ENCODE results near the gene MCC. TPM values are rescaled to one million over a fixed set of nuclear protein-coding genes. Genes with fewer than 3 reads are reported as not detected.
"Not testable (repeated sequence)": the region's sequence is repeated elsewhere in the genome, so short reads cannot be mapped to it uniquely, and the experiment has no call there.

Gene MCC
- total RNA-seq, 4 donors from 2014 or later: 1.2 to 133 (median 8.5) TPM

GRCh38 chr5:113427871-113428574 is 60.2 kb downstream of the MCC start:
- H3K4me1 ChIP-seq: no peaks in the 10 kb centered on the region
- DNase-seq: no peak
- H3K4me3 ChIP-seq: no peak overlapping the region
- TF ChIP-seq POLR2A (IDR thresholded peaks at IDR 0.05): no peak
- TF ChIP-seq, protein P1, sequence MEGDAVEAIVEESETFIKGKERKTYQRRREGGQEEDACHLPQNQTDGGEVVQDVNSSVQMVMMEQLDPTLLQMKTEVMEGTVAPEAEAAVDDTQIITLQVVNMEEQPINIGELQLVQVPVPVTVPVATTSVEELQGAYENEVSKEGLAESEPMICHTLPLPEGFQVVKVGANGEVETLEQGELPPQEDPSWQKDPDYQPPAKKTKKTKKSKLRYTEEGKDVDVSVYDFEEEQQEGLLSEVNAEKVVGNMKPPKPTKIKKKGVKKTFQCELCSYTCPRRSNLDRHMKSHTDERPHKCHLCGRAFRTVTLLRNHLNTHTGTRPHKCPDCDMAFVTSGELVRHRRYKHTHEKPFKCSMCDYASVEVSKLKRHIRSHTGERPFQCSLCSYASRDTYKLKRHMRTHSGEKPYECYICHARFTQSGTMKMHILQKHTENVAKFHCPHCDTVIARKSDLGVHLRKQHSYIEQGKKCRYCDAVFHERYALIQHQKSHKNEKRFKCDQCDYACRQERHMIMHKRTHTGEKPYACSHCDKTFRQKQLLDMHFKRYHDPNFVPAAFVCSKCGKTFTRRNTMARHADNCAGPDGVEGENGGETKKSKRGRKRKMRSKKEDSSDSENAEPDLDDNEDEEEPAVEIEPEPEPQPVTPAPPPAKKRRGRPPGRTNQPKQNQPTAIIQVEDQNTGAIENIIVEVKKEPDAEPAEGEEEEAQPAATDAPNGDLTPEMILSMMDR (IDR thresholded peaks at IDR 0.05): no peak
- H3K9me3 ChIP-seq: no peaks in the 10 kb centered on the region
- no peak overlapping the region for H3K27ac ChIP-seq
- H3K36me3 ChIP-seq: no peaks in the 10 kb centered on the region
- H3K27me3 ChIP-seq: no peaks in the 10 kb centered on the region

DNA sequence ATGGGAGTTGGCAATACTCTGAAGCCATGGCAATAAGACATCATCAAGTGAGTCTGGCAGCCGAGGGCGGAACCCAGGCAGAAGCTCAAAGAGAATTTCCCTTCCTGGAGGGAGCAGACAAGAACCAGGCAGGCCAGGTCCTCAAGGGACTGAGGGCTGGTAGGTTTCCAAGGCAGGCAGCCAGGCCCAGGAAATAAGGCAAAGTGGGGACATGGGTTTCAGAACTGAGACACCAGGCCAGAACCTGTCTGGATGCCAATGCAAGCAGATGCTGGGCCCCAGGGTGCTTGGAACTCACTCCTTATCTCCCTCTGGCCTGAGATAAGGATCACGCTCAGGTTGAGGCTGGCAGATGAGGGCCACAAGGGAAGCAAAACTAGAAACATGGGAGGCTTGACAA is 62.3 kb downstream of the MCC start:
- no peaks in the 10 kb centered on the region for H3K4me1 ChIP-seq
- H3K4me3 ChIP-seq: no peak overlapping the region
- H3K27ac ChIP-seq: no peak overlapping the region
- H3K27me3 ChIP-seq: no peaks in the 10 kb centered on the region
- no peak for TF ChIP-seq POLR2A (IDR thresholded peaks at IDR 0.05)
- TF ChIP-seq, protein P1 (IDR thresholded peaks at IDR 0.05): no peak
- DNase-seq: no peak
- H3K36me3 ChIP-seq: no peaks in the 10 kb centered on the region
- no peaks in the 10 kb centered on the region for H3K9me3 ChIP-seq

DNA sequence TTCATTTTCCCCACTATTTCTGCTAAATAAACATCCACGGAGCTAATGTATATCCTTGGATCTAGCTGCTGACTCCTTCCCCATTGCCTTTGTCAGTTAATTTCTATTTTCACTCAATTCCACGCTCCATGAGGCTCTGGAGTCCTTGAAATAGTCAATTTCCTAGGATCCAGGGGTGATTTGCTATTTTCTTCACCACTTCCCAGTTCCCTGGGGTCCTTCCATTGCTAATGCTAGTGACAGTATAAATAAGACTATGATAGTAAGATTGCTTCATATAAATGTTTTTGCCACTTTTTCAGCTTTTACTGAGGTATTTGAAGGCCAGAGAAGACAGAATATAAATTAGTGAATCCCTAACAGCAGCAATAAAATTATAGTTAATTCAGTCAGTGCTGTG is 66.6 kb downstream of the MCC start:
- Histone ChIP-seq H3K9me3 (no peaks in the 10 kb centered on the region), H3K4me1 (no peaks in the 10 kb centered on the region), H3K4me3 (no peak overlapping the region), H3K36me3 (no peaks in the 10 kb centered on the region), H3K27ac (no peak overlapping the region), H3K27me3 (no peaks in the 10 kb centered on the region)
- TF ChIP-seq, protein P1 (IDR thresholded peaks at IDR 0.05): no peak
- TF ChIP-seq POLR2A (IDR thresholded peaks at IDR 0.05): no peak
- DNase-seq: no peak

DNA sequence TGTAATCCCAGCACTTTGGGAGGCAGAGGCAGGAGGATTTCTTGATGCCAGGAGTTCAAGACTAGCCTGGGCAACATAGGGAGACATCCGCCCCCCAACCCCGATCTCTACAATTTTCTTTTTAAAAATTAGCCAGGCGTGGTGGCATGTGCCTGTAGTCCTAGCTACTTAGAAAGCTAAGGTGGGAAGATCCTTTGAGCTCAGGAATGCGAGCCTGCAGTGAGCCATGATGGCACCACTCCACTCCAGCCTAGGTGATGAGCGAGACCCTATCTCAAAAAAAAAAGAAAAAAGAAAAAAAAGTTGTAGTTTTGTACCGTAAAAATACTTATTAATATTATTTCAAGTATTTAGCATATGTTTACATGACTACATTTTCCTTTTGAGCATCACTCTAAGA is 82.7 kb downstream of the MCC start:
- Histone ChIP-seq H3K27me3 (no peaks in the 10 kb centered on the region), H3K9me3 (no peaks in the 10 kb centered on the region), H3K4me3 (no peak overlapping the region), H3K36me3 (no peaks in the 10 kb centered on the region), H3K27ac (no peak overlapping the region), H3K4me1 (no peaks in the 10 kb centered on the region)
- no peak for TF ChIP-seq POLR2A (IDR thresholded peaks at IDR 0.05)
- TF ChIP-seq, protein P1 (IDR thresholded peaks at IDR 0.05): no peak
- no peak for DNase-seq

DNA sequence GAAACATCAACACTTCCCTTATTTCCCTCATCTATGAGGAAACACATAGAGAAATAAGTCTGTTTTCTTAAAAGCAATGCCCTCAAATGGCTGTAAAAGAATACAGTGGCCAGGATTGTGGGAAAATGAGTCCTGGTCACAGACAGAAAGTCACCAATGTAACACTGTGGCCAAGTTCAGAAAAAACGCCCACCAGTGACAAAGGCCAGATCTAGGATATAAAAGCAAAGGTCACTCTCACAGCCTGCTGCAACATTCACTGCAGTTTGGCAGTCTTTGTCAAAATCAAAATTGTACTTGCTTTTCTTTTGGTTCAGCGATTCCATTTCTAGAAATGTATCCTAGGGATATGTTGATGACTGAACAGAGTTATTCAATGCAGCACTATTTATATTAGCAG is 84.0 kb downstream of the MCC start:
- Histone ChIP-seq H3K36me3 (no peaks in the 10 kb centered on the region), H3K4me3 (no peak overlapping the region), H3K9me3 (no peaks in the 10 kb centered on the region), H3K4me1 (no peaks in the 10 kb centered on the region), H3K27ac (no peak overlapping the region), H3K27me3 (no peaks in the 10 kb centered on the region)
- TF ChIP-seq, protein P1 (IDR thresholded peaks at IDR 0.05): no peak
- TF ChIP-seq POLR2A (IDR thresholded peaks at IDR 0.05): no peak
- DNase-seq: no peak

GRCh38 chr5:113397986-113398385 is 90.3 kb downstream of the MCC start:
- not testable (repeated sequence) for H3K27ac ChIP-seq, H3K9me3 ChIP-seq, H3K4me1 ChIP-seq, H3K27me3 ChIP-seq, H3K36me3 ChIP-seq, DNase-seq, H3K4me3 ChIP-seq
